Activated naive CD8-positive, alpha-beta T cell treated with anti-CD3 and anti-CD28 coated beads, Interleukin-2, amount 50 U/mL, for 24 hours (primary cell): ENCODE measurements around the gene TNFSF4.
"Not testable (repeated sequence)": the region's sequence is repeated elsewhere in the genome, so short reads cannot be mapped to it uniquely, and the experiment has no call there.

ENCODE experiments used
- ATAC-seq: fragments of 150-1000 bp; cut with Tn5 transposase; one replicate; pipeline ENCODE4 v1.10.0; 2021
- DNase-seq: peaks from one replicate; pipeline ENCODE4 v3.0.0; 2021
- H3K27ac Mint-ChIP-seq: one replicate; pipeline ENCODE4 v1.8.0; 2021; ENCODE audit warnings: mild to moderate bottlenecking, mixed read lengths
- H3K27me3 Mint-ChIP-seq: one replicate; pipeline ENCODE4 v1.8.0; 2021; ENCODE audit warnings: mixed read lengths
- H3K36me3 Mint-ChIP-seq: one replicate; pipeline ENCODE4 v1.8.0; 2021; ENCODE audit warnings: low read depth, mixed read lengths
- H3K4me1 Mint-ChIP-seq: one replicate; pipeline ENCODE4 v1.8.0; 2021; ENCODE audit warnings: mixed read lengths
- H3K4me3 Mint-ChIP-seq: one replicate; pipeline ENCODE4 v1.8.0; 2021; ENCODE audit warnings: mild to moderate bottlenecking, moderate library complexity, mixed read lengths
- H3K9me3 Mint-ChIP-seq: one replicate; pipeline ENCODE4 v1.8.0; 2021; ENCODE audit warnings: mixed read lengths

The TNFSF4 gene

DNA sequence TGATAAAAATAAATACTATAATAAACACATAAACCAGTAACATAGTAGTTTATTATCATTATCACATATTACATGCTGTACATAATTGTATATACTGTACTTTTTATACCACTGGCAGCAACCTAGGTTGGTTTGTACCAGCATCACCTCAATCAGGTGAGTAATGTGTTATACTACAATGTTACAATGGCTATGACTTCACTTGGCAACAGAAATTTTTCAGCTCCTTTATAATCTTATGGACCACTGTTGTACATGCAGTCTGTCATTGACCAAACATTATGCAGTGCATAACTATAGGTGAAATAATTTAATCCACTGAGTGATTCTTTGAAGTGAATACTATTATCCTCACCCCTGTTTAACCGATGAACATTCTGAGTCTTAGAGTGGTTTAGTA lies 44.5 kb downstream of the TNFSF4 start:
- Mint-ChIP-seq H3K4me3 (no peak overlapping the region), H3K27ac (no peak overlapping the region), H3K36me3 (no peaks in the 10 kb centered on the region)

DNA sequence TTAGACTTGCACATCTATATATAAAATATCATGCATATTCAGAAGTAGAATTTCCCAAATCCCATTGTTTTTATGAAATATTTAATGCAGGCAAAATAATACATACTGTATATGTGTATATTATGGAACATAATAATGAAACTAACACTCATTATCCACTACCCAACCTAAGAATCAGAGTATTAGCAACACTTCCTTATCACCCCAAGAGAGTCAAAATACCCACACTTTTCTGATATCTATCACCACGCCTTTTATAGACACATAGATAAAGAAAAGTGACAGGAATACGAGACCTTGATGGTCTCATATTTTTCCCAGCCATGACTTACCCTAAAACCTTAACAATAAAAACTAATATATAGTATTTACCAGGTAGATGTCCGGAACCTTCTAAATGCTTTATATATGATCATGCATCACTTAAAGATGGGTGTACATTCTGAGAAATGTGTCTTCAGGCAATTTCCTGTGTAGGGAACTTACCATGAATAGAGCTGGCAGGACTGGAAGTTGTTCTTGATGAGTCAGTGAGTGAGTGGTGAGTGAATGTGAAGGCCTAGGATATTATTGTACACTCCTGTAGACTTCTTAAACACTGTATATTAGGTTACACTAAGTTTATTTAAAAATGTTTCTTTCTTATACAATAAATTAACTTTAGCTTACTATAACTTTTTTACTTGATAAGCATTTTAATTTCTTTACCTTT lies 45.5 kb downstream of the TNFSF4 start:
- no peak overlapping the region for H3K27ac Mint-ChIP-seq
- DNase-seq (no peak), ATAC-seq (peak; percentile 69)
- H3K36me3 Mint-ChIP-seq = no peaks in the 10 kb centered on the region
- H3K27me3 Mint-ChIP-seq = no peaks in the 10 kb centered on the region
- no peak overlapping the region for H3K4me3 Mint-ChIP-seq
- H3K9me3 Mint-ChIP-seq = no peaks in the 10 kb centered on the region
- peaks cover 5% of the 10 kb centered on the region for H3K4me1 Mint-ChIP-seq

More for the DNA sequence above, 44.5 kb downstream of the TNFSF4 start:
- ATAC-seq = no peak
- H3K4me1 Mint-ChIP-seq = peaks cover 5% of the 10 kb centered on the region
- no peaks in the 10 kb centered on the region for H3K9me3 Mint-ChIP-seq
- DNase-seq = no peak
- H3K27me3 Mint-ChIP-seq = no peaks in the 10 kb centered on the region

DNA sequence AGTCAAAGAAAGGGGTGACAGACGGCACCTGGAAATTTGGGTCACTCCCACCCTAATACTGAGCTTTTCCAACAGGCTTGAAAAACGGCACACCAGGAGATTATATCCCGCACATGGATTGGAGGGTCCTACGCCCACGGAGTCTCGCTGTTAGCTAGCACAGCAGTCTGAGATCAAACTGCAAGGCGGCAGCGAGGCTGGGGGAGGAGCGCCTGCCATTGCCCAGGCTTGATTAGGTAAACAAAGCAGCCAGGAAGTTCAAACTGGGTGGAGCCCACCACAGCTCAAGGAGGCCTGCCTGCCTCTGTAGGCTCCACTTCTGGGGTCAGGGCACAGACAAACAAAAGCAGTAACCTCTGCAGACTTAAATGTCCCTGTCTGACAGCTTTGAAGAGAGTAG lies 53.2 kb downstream of the TNFSF4 start:
- H3K4me1 Mint-ChIP-seq = peaks cover 16% of the 10 kb centered on the region
- not testable (repeated sequence) for DNase-seq, H3K27ac Mint-ChIP-seq, ATAC-seq, H3K4me3 Mint-ChIP-seq, H3K36me3 Mint-ChIP-seq, H3K27me3 Mint-ChIP-seq
- H3K9me3 Mint-ChIP-seq = peaks cover 11% of the 10 kb centered on the region

DNA sequence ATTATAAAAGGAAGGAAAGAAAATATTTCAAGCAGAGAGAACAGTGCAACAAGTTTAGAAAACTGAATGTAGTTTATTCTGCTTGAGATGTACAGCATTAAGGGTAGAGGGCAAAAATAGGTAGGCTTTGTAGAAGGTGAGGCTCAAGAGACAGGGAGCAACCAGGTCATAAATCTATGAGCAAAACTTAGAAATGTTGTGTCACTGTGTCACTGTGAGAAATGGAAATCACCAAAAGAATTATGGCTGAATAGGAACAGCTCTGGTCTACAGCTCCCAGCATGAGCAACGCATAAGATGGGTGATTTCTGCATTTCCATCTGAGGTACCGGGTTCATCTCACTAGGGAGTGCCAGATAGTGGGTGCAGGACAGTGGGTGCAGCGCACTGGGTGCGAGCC lies 53.6 kb downstream of the TNFSF4 start:
- DNase-seq = no peak
- no peaks in the 10 kb centered on the region for H3K27me3 Mint-ChIP-seq
- peaks cover 19% of the 10 kb centered on the region for H3K4me1 Mint-ChIP-seq
- peaks cover 11% of the 10 kb centered on the region for H3K9me3 Mint-ChIP-seq
- peaks cover 1% of the 10 kb centered on the region for H3K36me3 Mint-ChIP-seq
- no peak overlapping the region for H3K27ac Mint-ChIP-seq
- no peak for ATAC-seq
- no peak overlapping the region for H3K4me3 Mint-ChIP-seq

DNA sequence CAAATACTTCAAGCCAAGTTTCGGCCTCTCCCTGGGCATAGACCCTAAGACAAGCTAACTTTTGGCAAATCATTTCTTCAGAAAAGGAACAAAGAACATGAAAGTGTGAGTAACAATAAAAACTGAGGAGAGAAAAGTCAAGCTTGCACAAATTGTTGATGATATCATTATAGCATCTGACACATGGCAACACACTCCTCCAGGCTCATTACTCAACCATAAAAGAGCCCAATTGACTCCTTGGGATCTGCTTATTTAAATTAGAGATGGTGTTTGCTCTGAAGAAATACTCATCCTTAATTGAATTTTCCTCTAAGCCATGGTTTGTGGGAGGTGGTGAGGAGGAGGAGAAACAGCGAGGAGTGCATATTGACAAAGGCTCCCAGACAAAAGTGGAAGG lies 54.5 kb downstream of the TNFSF4 start:
- Mint-ChIP-seq H3K9me3 (peaks cover 12% of the 10 kb centered on the region), H3K36me3 (peaks cover 1% of the 10 kb centered on the region), H3K4me3 (no peak overlapping the region), H3K27me3 (no peaks in the 10 kb centered on the region), H3K27ac (no peak overlapping the region), H3K4me1 (peaks cover 19% of the 10 kb centered on the region)
- no peak for DNase-seq
- no peak for ATAC-seq

DNA sequence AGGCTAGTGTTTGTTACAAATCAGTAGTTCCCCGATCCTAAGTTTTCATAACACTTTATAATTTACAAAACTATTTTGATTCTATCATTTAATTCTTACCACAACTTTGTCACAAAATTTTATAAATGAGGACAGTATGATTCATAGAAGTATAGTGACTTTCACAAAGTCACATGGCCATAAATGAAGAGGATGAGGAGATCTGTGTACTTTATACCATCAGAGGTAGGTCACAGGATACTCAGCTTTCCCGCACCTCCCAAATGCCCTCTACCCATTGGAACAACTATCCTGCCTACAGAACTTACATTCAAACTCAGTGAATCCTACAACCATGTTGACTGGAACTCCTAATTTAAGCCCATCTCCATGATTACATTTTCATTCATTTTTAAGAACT lies 56.3 kb downstream of the TNFSF4 start:
- DNase-seq = no peak
- ATAC-seq = no peak
- Mint-ChIP-seq H3K36me3 (peaks cover 1% of the 10 kb centered on the region), H3K27ac (no peak overlapping the region), H3K27me3 (no peaks in the 10 kb centered on the region), H3K4me3 (no peak overlapping the region), H3K4me1 (peaks cover 19% of the 10 kb centered on the region), H3K9me3 (peaks cover 28% of the 10 kb centered on the region)

DNA sequence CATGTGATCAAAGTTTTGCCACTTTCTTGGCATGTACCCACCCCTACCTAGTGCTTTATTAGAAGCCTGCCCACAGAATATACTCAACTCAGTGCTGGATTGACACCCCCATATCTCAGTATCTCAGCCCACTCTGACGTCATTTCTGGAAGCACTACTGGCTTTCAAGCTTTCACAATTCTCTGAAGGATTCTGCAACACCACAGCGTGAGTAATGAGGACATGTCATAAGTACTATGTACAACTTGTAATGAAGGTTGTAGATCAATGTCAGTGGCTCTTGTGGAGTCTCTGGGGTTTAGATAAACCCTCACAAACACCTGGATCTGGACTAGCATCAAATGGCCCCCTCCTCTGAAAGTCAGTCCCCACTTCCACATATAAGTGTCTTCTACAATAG lies 57.2 kb downstream of the TNFSF4 start:
- ATAC-seq (no peak), DNase-seq (no peak)
- H3K36me3 Mint-ChIP-seq = peaks cover 4% of the 10 kb centered on the region
- H3K9me3 Mint-ChIP-seq = peaks cover 37% of the 10 kb centered on the region
- H3K27me3 Mint-ChIP-seq = peaks cover 2% of the 10 kb centered on the region
- H3K27ac Mint-ChIP-seq = no peak overlapping the region
- H3K4me3 Mint-ChIP-seq = no peak overlapping the region
- peaks cover 19% of the 10 kb centered on the region for H3K4me1 Mint-ChIP-seq

DNA sequence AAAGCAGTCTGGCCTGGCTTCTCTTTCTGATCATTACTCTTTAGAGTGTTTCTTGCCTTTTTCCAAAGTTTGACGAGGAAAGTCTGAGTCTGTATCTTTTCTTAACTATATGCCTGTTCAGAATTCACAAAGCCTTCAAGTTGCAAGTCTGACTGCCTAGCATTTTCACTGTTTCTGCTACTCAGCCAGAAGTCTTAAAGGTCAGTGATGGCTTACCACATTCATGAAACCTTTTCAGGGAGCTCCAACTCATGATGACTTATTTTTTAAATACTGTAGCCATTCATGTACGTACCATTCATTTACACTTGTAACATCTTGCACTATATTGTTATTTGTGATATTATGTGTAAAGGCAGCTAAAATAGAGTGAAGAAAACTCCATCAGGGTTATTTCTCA lies 58.2 kb downstream of the TNFSF4 start:
- no peak for DNase-seq
- H3K27ac Mint-ChIP-seq = no peak overlapping the region
- peaks cover 19% of the 10 kb centered on the region for H3K4me1 Mint-ChIP-seq
- H3K9me3 Mint-ChIP-seq = peaks cover 40% of the 10 kb centered on the region
- H3K27me3 Mint-ChIP-seq = peaks cover 2% of the 10 kb centered on the region
- no peak overlapping the region for H3K4me3 Mint-ChIP-seq
- peaks cover 4% of the 10 kb centered on the region for H3K36me3 Mint-ChIP-seq
- peak; percentile 10 for ATAC-seq

DNA sequence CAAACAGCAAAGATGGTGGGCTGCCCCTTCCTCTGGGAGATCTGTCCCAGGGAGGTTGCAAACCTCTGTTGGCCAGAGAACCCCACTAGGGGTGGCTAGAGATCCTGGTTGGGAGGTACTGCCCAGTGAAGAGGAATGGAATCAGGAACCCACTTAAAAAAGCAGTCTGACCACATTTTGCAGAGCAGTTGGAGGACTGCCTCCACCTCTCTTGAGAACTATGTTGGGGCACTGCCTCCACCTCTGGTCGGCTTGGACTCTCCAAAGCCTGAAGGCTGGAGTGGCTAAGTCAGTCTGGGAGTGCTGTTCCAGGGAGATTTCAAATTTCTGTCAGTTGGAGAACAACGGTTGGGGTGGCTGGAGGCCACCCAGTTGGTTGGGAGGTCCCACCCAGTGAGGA lies 58.6 kb downstream of the TNFSF4 start:
- ATAC-seq (no peak), DNase-seq (no peak)
- Mint-ChIP-seq H3K9me3 (peaks cover 40% of the 10 kb centered on the region), H3K27me3 (peaks cover 2% of the 10 kb centered on the region), H3K36me3 (peaks cover 4% of the 10 kb centered on the region), H3K27ac (no peak overlapping the region), H3K4me1 (peaks cover 16% of the 10 kb centered on the region), H3K4me3 (no peak overlapping the region)

DNA sequence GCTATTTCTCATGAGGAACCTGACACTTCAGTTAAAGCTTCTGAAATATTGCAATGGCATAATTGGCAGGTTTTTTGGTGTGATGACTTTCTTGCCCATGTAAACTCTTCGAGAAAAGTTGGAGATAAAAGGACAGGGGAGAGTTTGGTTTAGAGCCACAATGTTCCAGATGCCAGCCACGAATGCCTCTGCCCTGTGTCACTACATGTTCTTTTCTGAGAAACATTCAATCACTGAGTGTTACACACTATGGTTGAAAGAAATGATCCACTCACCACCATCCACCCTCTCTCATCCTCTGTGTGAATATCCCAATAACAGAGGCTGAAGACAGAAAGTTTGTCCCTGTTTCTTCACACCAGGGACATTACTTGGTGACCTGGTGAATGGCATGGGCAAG lies 66.4 kb downstream of the TNFSF4 start:
- DNase-seq = no peak
- Mint-ChIP-seq H3K36me3 (peaks cover 4% of the 10 kb centered on the region), H3K9me3 (peaks cover 15% of the 10 kb centered on the region), H3K4me3 (no peak overlapping the region), H3K27me3 (peaks cover 4% of the 10 kb centered on the region), H3K4me1 (no peaks in the 10 kb centered on the region), H3K27ac (no peak overlapping the region)
- ATAC-seq = no peak

DNA sequence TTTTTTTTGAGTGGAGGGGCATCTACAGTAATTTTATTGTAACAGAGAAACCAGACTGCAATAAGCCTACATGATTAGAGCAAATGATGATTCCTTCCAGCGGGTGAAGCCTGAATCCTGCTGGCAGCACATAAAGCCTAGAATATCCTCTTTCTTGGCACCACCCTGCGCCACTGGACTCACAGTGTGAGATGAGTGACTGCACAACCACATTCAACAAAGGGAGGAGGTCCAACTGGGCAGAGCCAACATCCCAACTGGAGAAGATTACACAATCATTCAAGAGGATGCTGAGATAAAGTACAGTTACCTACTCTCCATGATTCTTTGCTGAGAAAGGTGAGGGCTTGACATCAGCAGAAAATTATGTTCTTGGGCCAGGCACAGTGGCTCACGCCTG lies 67.4 kb downstream of the TNFSF4 start:
- no peak overlapping the region for H3K27ac Mint-ChIP-seq
- ATAC-seq (no peak), DNase-seq (no peak)
- H3K9me3 Mint-ChIP-seq = peaks cover 5% of the 10 kb centered on the region
- peaks cover 1% of the 10 kb centered on the region for H3K27me3 Mint-ChIP-seq
- H3K36me3 Mint-ChIP-seq = no peaks in the 10 kb centered on the region
- no peak overlapping the region for H3K4me3 Mint-ChIP-seq
- H3K4me1 Mint-ChIP-seq = no peaks in the 10 kb centered on the region

DNA sequence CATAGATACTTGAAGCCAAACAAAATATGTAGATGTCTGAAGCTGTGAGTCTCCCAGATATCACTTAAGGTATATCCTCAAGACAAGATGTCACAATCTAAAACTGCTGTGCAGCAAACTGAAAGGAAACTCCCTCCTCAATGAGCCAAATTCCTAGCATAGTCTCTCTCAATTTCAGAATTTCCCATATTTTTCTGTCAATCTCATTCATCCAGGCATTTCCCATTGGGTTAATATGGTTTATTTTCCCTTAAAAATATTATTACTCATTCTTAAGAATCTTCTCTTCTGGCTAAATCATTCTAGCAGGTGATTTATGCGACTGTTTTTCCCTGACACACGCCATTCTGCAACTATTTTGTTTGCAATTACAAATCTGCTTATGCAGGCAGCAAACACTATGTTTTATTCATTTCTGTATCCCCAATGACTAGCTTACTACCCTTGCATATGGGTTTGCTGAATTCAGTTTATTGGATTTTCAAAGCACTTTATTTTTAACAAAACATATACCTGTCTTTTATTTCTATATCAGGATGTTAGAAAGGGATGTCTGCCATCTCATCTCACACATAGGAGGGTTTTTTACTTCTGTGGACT lies 69.9 kb downstream of the TNFSF4 start:
- Mint-ChIP-seq H3K4me3 (no peak overlapping the region), H3K27me3 (peaks cover 1% of the 10 kb centered on the region), H3K9me3 (no peaks in the 10 kb centered on the region), H3K27ac (no peak overlapping the region), H3K36me3 (no peaks in the 10 kb centered on the region), H3K4me1 (no peaks in the 10 kb centered on the region)
- DNase-seq (no peak), ATAC-seq (no peak)

DNA sequence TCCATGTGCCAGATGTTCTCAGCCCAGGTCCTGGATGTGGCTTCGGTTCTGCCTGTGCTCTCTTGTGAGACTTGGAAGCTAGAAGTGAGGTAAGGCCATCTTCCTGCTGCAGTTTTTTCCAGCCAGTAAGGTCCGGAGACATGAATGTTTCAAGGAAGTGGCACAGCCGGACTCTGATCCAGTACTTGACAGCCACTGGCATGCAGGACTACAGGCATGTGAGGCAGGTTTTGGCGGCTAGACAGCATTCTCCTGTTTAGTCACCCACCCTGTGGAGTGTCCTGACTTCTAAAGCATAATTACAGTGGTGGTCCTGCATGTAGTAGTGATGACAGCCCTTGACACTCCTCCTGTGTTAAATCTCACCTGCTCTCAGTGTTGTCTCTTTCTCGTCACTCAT lies 72.3 kb downstream of the TNFSF4 start:
- H3K27ac Mint-ChIP-seq = no peak overlapping the region
- H3K36me3 Mint-ChIP-seq = no peaks in the 10 kb centered on the region
- DNase-seq = no peak
- no peaks in the 10 kb centered on the region for H3K4me1 Mint-ChIP-seq
- peaks cover 4% of the 10 kb centered on the region for H3K9me3 Mint-ChIP-seq
- peaks cover 1% of the 10 kb centered on the region for H3K27me3 Mint-ChIP-seq
- no peak for ATAC-seq
- H3K4me3 Mint-ChIP-seq = no peak overlapping the region

DNA sequence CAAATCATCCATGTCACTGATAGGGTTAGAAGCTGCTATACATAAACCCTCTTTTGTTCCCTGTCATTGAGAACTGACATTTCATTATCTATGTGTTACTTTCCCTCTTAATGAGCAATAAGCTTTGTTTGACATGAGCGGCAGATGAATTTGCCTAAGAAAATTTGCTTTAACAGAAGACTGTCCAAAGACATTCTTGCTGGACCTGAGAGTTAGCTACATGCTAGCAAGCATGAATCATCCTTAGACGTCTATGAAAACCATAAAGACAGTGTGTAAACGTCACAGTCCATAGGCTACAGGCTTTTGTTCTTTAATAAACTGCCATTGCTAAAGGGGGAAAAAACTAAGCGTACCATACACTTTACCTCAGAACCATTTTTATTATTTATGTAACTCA lies 73.1 kb downstream of the TNFSF4 start:
- Mint-ChIP-seq H3K27me3 (peaks cover 1% of the 10 kb centered on the region), H3K27ac (no peak overlapping the region)

More for the DNA sequence above, 73.1 kb downstream of the TNFSF4 start:
- Mint-ChIP-seq H3K4me1 (no peaks in the 10 kb centered on the region), H3K9me3 (peaks cover 4% of the 10 kb centered on the region), H3K4me3 (no peak overlapping the region), H3K36me3 (no peaks in the 10 kb centered on the region)
- ATAC-seq = no peak
- no peak for DNase-seq
